Epidermal melanocyte (primary cell): ENCODE results near the gene CBLN1.
"Not testable (repeated sequence)": the region's sequence is repeated elsewhere in the genome, so short reads cannot be mapped to it uniquely, and the experiment has no call there.

Experiments used
- DNase-seq: peaks from one replicate; pipeline ENCODE4 v3.0.0; 2011; ENCODE audit warnings: low spot score; ENCODE audit not compliant: insufficient read length

CBLN1 gene

DNA sequence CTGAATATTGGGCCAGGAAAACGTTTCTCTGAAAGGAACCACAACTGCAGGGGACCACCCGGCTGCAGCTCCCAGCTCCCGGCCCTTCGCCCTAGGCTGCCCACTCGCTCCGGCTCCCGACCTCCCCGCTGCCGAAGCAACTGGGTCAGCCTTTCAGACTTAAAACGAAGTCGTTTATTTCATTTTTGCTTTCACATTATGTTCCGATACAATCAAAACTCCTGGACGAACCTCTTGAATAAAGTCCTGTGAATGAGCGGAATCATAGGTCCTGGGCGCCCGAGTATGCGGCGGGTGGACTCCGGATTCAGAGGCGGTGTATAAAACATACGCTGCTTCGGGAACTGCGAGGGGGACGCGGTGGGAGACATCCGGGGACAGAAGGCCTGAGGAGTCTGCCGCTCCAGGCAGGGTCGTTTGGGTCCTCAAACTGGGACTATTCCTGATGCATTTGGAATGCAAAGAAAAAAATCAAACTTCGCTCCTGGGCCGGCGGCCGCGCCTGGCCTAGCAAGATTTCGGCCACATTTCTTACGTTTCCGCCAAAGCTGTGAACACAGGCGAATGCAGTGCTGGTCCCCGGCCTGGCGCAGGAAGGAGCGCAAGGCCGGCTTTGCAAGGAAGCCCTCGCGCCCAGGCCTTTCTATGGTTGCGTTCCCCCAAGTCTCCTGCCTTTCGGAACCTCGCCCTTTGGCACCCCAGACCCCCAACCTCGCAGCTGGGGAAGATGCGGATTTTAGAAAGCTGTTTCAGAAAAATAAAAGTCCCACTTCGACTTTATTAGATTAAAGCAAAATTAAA is 3.7 kb downstream of the CBLN1 start:
- no peak for DNase-seq

DNA sequence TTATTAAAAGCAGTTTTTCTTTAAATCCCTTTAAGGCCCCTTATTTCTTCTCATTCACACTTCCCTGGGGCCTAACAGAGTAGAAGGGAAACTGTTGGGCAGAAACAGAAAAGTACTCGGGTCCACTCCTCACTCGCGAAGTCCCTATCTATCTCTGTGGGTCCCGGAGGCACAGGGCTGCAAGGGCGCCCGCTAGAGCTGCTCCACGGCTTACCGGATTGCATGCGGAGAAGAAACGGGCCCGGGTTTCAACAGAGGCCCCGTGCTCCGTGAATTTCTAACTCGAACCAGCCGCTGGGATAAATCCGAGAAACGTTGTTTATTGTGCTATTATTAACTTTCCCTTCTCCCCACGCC is 4.3 kb downstream of the CBLN1 start:
- DNase-seq = no peak

DNA sequence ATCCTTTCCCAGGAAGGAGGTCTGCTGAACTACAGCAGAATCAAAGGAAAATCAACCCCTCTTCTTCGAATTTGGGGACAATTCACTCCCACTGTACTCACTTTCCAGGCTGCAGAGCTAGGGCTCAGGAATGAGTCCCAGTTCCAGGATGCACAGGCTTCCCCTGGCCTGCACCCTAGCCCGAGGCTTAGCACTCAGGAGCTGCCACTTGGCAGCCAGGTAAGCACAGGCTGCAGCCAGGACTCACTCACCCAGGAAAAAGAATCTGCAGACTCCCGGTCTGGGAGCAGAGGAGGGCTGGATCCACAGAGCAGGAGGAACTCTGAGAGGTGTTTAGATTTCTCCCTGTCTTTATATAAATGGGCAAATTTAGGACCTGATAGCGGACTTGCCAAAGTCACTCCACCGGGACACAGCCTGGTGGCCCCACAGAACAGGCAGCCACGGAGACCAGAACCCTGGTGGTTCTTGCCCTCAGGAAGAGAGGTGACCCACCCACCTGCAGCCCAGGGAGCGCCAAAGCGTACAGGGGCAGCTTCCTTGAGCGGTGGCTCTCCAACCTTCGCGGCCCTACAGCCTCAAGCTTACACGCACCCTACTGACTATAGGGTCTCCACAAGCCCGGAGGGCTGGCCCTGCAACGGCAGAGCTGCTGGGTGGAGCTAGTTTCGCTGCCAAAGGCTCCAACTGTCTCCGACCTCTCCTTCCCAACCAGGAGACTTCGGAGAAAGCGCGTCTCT is 4.8 kb downstream of the CBLN1 start:
- DNase-seq = no peak

DNA sequence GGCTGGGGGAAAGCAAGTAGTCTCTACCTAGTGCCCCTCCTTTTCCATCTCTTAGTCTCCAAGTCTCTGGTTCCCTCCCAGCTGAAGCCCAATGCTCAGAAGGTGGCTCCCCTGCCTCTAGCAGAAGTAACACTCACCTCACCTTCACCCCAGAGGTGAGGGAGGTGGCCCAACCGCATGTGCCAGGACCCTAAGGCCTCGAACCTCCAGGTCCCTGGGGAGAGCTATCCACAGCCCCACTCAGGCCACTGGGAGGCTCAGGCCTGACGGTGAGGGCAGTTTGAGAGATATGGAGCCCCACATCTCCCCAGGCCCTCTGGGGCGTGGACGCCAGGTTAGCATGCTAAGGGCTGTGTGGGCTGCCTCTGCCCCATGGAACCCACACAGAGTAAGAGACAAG is 5.8 kb downstream of the CBLN1 start:
- DNase-seq = no peak

DNA sequence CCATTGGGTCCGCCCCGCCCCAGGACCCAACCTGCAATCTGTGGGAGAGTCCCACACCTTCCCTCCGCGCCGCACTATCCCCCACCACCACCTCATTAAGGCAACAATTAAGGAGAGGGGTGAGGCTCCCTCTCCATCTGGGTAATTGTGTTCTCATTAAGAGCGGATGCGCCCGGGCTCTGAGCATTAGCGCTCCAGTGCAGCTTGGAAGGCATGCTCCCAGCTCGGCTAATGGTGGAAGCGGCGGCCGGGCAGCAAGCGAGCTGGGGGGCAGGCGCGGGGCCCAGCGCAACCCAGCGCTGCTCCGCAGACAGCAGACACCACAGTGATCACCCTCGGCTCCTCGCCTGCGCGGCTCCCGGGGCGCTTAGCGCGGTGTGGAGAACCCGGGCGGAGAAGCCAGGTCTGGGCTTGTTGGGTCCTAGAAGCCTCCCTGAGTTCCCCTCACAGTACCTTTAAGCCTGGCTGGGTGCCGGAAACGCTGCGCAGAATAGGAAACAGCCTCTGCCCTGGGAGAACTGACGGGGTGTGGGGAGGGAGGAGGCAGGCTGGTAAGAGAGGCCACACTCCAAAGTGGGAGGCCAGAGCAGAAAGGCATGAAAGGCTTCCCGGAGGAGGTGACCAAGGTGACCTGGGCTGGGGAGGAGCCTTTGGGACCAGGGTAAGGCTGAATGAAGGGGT is 6.4 kb downstream of the CBLN1 start:
- no peak for DNase-seq

DNA sequence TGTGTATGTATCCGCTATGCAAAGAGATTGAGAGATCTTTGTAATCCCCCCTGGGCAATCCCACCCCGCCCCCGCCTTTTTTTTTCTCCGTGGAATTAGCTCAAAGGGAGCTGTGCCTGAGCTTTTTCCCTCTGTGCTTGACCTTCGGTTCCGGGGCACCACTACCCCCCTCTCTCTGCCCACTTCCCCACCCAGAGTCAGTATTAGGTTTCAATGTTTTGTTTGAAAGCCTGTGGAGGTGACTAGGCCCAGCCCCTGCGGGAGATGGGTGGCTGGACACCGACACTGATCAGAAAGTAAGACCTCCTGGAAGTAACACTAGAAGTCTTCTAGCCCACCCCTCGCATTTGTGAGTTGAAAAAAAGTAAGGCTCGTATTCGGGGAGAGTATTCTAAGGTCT is 7.0 kb downstream of the CBLN1 start:
- no peak for DNase-seq

DNA sequence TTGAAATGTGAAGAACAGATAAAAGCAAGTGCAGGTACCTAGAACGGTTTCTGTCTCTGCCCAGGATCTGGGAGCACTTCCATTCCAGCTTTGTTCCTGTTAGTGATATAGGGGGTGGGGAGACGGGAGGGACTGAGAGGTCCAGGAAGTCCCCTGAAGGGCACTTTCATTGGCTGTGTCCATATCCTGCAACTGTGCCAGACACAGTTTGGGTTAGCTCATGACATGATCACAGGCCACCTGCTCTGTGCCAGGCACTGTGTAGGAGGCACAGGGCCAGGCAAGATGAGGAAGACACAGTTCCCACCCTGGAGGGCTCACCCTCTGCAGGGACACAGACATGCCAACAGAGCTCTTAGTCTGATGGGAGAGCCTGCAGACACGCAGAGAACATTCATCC is 7.9 kb downstream of the CBLN1 start:
- DNase-seq = no peak

DNA sequence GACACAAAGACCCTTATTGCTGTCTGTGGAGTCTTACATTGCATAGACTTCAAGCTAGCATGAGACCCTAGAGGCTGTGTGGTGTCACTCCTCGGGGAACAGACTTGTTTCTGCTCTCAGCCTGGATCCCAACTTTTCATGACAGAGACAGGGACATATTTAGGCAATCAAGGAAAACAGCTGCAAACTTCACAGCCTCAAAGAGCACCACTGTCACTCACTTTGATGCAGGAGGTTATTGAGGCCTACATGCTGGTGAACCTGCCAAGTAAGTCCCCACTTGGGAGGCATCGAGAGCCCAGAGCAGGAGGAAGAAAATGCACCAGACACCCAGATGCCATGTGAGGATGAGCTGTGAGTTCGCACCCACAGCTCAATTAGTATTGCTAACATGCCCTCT is 10.3 kb downstream of the CBLN1 start:
- no peak for DNase-seq

DNA sequence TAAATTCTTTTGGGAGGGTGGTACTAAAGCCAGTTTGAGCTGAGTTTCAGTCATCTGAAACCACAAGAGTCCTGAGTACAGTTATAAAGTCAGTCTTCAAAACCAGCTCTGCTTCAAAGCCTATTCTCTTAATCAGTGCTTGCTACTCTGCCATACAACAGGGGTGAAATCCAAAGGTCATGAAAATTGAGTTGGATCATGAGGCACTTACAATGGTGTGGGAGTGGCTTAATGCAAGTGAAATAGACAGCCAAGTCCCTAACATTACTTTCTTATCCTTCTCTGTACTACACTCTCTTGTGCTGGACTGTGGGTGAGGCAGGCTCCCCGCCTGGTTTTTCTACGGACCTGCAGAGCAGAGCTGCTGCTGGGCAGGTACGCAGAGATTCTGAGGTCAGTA is 12.4 kb downstream of the CBLN1 start:
- no peak for DNase-seq

DNA sequence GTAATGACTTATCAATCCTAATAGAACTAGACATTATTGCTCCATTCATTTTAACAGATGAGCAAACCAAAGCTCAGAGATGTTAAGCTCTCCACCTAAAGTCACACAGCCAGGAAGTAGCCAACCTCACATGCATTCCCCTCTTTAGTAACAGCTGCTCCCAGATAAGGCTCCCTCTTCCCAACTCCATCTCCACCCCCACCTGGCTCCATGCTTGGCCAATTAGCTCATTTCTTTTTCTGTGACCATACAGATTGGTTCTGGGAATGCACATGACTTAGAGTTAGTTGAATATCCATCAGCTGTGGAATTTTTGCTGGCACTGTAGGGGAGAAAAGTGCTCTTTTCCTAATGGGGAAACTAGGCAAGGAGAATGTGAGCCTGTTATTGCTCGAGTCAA is 13.0 kb downstream of the CBLN1 start:
- no peak for DNase-seq

DNA sequence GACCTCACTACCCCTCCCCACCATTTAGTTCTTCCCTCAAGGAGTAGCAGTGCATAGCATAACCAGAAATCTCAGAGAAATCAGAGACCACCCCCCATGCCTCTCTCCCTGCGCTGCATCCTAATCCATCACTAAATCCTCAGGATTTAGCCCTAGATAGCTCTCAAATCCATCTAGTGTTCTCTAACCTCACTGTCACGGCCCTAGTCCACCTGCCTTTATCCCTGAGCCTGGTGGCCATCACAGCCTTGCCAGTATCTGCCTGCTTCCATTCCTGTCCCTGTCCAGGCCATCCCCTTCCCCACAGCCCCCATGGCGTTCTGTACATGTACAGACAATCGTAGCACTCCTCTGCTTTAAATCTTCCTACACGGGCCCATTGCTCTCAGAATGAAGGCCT is 19.1 kb downstream of the CBLN1 start:
- DNase-seq = no peak

DNA sequence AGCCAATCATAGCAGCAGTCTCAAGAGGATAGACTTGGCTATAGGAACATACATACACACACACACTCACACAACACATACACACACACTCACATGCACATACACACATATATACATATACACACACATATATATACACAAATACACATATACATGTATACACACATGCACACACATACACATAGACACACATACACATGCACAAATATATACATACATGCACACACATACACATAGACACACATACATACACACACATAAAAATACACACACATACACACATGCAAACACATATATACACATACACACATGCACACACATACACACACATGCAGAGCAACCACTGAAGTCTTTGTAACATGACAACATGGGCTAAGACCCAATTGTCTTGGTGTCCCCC is 19.7 kb downstream of the CBLN1 start:
- no peak for DNase-seq

DNA sequence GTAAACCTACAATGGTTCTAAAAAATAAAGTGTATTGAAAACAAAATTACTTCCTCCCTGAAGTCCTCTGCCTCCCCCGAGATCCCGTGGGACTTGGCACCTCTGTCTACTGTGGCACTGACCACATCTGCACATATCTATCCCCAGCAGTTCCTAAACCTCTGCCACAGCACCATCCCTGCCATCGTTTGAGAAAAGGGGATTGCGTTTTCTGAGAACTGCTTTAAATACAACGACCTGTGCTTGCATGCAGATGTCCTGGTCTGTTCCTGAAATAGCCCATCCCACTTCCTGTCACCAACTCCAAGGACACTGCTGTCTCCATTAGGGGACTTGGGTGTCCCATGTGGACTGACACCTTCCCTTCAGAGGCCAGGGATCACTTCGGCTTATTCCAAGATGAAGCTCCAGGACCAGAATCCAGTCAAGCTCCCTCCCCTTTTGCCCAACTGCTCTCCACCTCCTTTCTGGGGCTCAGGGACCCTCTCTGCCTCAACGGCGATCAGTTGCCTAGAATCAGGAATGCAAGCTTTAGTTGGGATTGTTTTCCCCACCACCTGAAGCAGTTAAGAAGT is 20.6 kb downstream of the CBLN1 start:
- no peak for DNase-seq

DNA sequence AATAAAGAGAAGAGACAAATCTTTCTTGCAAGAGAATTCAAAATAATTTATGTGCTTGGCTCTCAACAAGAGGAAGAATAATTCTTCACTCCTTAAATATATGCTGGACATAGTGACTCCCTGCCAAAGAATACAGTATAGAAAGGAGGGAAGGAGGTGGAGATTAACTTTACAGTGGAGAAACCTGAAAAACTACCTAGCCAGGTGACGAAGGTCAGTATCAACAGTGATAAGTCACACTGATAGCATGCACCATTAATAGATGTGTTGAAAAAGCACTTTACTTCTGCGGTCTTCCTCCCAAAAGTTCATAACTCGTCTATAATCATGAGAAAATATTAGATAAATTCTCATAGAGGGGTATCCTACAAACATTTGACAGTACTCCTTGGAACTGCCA is 21.4 kb downstream of the CBLN1 start:
- no peak for DNase-seq

DNA sequence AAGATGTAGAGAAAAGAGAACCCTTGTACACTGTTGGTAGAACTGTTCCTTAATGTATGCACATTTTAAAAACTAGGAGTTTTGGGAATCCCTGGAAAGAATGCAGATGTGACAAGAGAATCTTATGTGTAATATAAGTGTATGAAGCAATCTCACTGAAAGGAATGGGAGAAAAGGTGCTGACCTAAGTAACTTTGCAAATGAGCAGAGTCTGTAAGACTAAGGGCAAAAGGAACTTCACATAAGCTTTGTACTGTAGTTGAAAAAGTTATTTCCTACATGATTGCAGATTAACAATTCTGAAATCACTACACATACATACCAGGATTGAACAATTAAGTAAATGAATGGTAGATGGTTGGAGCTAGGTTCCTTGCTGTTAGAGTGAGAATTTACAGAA is 22.3 kb downstream of the CBLN1 start:
- DNase-seq = no peak

DNA sequence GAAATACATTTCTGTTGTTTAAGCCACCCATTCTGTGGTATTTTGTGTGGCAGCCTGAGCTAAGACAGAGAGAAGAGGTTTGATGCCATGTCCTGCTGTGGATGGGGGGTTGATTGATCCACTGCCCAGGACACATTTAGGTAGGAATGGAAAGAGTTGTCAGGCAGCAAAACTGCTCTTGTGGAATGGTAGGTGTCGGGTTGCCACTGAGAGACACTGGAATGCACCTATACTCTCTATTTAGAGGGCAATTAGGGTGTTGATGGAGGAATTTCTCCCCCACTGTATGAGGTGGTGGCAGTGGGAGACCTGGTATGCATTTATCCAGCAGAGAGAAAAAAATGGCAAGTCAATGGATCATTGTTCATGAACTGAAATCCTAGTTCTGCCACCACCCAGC is 30.9 kb downstream of the CBLN1 start:
- no peak for DNase-seq

DNA sequence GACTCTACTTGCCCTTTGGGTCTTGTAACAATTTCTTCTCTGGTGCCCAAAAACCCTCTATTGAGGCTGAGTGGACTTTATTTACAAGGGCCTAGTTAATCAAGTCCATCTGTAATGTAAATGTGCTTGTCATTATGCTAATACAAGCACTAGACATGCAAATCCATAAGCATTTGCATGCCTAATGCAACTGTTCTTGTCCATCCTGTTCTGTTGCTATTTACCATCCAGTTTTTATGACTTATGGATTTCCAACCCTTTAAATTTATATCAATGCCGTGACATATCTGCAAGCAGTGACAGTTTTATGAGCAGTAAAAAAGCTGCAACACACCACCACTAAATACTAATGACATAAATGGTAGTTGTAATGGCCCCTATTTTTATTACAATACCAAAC is 33.4 kb downstream of the CBLN1 start:
- DNase-seq = no peak

DNA sequence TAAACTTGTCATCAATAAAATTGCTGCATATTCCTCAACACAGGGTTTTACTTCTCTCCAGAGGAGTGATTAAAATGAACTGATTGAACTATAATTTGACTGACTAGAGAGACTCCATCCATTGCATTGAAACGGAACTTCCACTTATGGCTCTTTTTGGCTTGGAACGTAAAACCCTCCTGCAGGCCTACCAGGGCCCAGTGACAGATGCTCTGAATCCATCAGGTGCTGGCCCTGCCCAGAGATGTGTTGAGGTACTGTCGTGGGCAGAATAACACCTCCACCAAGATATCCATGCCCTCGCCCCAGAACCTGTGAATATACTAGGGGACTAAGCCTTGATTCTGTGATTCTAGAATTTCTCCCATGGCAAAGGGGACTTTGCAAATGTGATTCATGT is 45.4 kb downstream of the CBLN1 start:
- DNase-seq = no peak

DNA sequence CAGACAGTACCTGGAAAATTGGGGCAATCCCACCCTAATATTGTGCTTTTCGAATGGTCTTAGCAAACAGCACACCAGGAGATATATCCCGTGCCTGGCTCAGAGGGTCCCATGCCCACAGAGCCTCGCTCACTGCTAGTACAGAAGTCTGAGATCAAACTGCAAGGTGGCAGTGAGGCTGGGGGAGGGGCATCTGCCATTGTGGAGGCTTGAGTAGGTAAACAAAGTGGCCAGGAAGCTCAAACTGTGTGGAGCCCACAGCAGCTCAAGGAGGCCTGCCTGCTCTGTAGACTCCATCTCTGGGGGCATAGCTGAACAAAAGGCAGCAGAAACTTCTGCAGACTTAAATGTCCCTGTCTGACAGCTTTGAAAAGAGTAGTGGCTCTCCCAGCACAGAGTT is 53.3 kb downstream of the CBLN1 start:
- DNase-seq = not testable (repeated sequence)
